NCI-H1930 (cell line): ENCODE data around the gene TOM1L1.
A peak's percentile ranks its signal among the peaks of the same experiment; 100 is the strongest.

Experiments used
- DNase-seq, 2 experiments: peaks; one replicate each; lab custom pipeline; 2025; lab: John Stamatoyannopoulos, UW

The TOM1L1 gene

DNA sequence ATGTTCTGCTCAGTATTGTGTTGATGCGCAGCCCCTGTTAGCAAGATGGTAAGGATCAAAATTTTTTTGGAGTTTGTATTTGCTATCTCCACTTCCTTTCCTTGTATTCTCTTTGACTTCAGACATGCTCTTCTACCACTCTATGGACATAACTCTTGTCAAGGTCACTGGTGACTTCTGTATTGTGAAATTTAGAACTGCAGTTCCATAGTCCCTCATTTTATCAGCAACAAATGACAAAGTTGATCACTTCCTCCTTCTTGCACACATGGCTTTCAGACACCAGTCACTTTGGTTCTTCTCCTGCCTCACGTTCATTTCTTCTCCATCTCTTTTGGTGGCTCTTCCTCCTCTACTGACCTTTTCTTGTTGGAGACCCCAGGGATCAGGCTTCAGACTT, 46.7 kb downstream of the TOM1L1 start:
- no peak for DNase-seq

DNA sequence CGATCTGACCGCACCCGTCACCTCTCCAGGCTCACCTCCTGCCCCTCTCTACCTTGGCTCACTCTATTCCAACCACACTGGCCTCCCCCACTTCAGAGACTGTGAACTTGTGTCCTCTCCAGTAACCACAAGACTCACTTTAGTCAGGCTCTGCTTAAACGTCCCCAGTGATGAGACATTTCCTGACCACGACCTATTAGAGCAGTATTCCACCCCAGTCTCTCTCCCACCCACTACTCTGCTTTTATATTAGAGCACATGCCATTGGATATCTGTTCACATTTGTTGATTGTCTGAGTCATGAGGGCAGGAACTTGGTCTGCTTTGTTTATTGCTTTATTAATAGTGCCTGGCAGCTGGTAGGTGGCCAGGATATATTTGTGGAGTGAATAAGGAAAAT, 47.7 kb downstream of the TOM1L1 start:
- no peak for DNase-seq

DNA sequence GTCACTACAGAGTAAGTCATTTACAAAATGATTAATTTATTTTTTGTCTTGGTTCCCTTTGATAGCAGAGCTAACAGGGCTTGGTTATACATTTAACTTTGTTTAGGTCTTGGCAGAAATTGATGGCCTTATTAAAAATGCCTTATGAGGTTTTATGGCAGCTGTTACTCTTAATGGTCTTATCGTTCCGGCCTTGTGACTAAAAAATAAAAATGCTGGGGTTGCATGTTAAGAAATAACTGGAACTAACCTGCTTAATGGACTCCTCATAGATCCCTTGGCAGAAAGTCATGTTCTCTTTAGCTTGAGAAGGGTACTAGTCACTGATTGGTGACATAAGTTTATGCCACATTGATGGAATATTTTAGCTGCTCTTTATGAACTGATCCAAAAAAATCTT, 49.5 kb downstream of the TOM1L1 start:
- no peak for DNase-seq

DNA sequence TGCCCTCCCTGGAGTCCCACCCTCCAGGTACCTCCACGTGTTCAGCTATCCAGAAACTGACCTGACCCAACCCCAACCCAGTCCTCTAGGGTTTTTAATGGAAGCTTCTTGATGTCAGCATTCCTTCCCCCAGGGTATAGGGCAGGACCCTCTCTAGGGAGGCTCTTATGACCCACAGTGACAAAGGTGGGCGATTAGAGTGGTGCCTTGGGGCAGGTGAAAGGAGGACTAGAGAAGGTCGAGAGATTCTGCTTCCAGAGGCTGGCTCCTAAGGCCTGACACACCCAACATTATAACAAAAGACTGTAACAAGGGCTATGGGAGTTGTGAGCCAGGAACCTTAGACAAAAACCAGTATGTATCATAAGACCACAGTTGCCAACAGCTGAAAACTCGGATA, 50.6 kb downstream of the TOM1L1 start:
- DNase-seq, result no peak

DNA sequence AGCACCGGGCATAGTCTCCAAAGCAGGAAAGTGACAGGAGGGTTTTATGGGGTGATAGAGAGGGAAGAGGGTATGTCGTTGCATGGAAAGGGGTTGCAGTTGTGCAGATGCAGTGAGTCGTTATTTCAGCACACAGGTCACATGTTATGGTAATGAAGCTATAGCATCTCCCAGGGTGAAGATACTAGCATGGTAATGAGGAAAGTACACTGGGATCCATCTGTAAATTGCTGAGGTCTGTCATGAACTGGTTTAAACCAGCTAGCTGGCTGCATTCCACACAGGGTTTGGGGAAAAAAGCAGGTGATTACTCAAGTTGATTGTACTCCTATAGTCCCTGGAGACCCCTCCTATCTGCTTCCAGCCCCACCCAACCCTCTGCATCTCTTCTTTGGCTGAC, 56.1 kb downstream of the TOM1L1 start:
- no peak for DNase-seq

DNA sequence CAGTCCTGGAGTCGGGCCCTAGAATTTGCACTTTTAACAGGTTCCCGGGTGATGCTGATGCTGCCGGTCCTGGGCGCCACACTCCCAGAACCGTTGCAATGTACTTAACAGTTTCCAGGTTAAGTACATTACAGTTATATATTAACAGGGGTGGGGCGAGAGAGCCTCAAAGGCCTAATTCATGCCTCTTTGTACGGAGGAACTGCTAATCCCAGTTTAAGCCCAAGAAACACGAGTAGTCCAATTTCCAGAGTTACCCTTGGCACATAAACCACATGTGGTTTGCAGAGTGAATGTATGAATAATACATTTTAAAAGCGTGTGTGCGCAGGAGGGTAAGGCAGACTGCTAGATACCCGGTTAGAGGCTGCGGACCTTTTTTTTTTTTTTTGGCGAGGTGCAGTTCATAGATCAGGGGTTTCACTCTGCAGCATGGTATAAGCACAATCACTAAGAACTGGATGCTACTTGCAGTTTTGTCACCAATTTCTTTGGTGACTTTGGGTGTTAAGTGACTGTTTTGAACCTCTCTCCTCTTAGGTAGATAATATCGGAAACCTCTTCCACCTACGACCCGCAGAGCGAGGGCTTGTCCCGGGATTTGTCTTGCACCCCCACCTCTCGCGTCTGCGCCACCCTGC, 67.1 kb downstream of the TOM1L1 start:
- DNase-seq, result peak in 1 of 2 experiments; percentile 36

DNA sequence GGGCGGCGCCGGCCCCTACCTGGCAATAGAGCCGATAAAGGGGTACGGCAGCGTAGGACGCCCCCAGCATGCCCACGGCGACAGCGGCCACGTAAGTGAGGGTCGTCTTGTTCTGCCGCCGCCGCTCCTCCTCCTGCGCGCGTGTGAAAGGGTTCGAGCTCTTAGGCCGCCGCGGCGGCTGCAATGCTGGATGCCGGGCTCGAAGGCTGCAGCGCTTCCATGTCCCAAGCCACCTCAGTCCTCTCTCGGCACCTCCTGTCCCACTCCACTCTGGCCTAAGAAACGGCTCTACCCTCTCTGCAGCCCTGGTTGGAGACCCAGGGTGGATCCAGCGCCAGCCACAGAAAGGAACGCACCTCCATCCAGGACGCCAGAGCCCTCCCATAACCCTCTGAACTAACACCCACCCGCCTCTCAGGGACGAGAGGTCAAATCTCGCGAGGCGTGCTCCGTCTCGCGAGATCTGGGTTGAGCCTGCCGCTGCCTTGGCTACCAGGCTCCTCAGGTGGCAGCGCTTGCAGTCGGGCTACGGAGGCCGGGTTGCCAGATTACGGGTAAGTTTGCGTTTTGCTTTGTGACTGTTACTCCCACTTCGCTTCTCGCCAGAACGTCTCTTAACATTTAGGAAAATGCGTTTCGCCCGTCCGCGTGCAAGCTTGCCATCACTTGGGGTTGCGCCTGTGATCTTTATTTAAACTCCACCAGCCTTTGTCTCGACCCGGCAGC, 67.8 kb downstream of the TOM1L1 start, which contains the start of the genes COX11 and STXBP4:
COX11 (minus strand) TSS at position 393 of the 726 bp plus-strand sequence; CDS start at position 385, 8 bp downstream.
STXBP4 (plus strand) TSS at position 504 of the 726 bp plus-strand sequence. CDS start 17,455 bp downstream, outside the sequence.
- peak; percentile 91 to 96 for DNase-seq

DNA sequence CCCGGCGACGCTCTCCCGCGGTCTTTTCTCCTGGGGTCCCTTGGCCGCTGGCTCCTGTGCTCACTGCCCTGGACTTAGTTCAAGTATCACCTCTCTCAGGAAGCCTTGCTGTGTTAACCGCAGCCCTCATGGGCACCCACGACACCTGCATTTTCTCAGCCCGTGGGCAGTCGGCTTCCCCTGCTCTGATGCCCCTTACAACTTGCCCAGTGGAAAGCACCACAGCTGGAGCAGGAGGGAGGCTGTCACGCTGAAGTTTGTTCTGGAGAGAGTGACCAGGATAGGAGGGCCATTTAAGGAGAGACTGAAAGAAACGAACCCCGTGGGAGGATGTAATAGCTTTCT, 68.3 kb downstream of the TOM1L1 start:
- DNase-seq, result no peak

DNA sequence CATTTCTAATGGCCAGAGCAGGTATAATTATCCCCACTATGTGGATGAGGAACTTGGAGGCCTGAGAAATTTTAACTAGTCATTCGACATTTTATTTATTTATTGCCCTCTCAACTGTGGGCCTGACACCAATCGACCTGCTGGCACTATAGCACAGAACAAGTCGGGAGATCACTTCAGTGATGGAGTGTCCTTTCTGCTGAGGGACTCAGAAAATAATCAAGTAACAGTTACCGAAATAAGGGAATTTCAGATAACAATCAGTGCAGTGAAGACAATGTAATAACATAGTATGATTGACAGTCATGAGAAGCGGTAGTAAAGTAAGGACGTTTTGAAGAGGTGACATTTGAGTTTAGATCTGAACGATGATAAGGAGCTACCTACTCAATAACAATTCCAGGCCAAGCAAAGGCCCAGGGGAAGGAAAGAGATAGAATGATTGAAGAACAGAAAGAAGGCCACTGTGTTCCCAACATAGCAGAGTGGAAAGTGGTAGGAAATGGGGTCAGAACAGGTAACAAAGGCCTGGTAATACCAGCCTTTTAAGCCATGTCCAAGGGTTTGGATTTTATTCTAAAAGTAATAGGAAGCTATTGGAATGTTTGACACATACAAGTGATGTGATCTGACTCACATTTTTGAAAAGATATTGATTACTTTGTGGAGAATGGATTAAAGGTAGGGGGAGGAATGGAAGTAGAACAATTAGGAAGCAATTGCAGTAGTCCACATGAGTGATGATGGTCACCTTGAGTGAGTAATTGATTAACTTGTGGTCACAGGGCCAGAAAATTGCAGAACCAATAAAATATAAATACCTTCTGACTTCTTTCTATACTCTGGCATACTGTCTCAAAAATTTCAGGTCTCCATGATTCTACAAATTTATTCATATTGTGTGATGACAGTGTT, 69.3 kb downstream of the TOM1L1 start:
- DNase-seq, result no peak

DNA sequence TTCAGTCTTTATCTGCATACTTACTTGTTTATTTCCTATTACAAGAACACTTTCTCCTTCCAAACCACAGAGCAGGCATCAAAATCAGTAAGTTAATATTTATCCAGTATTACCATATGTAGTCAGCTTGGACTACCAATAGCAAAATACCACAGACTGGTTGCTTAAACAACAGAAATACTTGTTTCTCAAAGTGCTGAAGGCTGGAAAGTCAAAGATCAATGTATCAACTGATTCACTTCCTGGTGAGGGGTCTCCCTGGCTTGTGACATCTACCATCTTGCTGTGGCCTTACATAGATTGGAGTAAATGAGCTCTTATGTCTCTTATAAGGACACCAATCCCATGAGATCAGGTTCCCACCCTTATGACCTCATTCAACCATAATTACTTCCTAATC, 70.5 kb downstream of the TOM1L1 start:
- DNase-seq, result no peak

DNA sequence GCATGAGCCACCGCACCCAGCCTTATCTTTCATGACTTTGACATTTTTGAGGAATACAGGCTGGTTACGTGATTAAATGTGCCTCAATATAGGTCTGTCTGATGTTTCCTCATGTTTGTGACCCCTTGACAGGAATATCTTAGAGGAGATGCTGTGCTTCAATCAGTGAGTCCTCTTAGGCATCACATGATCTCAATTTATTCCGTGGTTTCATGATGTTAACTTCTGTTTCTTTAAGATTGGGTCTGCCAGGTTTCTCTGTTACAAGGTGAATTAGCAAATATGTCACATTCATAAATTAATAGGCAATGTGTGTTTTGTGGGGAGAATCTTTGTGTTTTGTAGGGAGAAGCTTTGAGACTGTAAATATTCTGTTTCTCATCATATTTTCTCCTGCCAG, 71.2 kb downstream of the TOM1L1 start:
- no peak for DNase-seq

DNA sequence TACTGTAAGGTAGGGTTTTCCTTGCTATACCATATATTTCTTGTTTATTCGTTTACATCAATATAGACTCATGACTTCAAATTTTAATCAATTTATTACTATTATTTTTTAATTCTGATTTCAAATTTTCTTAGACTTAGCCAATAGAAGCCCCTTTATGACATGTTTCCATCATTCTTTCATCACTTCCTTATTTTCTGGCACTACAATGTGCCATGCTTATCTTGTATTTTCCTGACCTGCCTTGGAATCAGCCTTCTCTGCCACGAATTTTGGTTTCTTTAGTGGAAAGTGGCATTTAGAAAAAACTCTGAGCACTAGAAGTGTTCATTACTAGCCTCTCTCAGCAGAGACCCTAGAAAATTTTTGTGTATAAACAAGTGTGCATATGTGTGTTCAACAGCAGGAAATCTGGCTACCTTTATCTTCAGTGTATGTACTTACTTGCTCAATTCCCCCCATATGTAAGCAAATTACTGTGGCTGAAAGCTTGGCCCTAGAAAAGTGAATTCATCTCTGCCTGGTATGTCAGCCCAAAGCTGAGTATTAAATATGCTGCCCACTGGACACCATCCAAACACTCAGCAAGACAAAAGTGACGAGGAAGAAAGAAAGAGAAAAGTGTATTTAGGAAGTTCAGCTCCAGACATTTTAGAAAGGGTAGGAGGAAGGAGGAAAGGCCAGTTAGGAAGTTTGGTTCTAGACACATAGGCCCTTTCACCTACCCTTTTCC, 71.9 kb downstream of the TOM1L1 start:
- no peak for DNase-seq

DNA sequence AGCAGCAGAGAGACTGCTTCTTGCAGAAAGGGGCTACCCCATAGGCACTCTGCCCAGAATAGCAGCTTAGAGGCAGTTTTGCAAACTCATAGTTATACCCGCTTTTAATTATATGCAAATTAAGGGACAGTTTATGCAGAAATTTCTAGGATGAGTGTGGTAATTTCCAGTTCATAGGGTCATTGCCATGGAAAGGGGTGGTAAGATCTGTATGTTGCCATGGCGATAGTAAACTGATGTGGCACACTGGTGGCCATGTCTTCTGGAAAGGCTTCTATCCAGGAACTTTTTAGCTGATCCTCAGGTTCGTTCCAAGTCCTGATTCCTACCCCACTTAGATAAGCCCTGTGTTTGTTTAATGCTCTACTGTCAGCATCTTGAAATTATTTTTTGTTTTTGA, 74.1 kb downstream of the TOM1L1 start:
- no peak for DNase-seq

DNA sequence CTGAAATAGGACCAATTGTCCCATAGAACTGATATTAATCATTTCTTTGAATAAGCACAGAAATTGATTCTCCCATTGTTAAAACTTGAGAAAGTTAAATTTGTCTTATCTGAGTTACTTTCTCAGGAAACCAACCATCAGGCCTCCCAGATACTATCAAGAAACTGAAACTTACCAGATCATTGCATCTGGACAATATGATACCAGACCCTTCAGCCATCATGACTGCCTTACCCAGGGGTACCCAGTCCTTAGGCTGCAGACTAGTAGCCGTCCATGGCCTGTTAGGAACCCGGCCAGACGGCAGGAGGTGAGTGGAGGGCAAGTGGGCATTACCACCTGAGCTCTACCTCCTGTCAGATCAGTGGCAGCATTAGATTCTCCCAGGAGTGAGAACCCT, 75.7 kb downstream of the TOM1L1 start:
- no peak for DNase-seq

DNA sequence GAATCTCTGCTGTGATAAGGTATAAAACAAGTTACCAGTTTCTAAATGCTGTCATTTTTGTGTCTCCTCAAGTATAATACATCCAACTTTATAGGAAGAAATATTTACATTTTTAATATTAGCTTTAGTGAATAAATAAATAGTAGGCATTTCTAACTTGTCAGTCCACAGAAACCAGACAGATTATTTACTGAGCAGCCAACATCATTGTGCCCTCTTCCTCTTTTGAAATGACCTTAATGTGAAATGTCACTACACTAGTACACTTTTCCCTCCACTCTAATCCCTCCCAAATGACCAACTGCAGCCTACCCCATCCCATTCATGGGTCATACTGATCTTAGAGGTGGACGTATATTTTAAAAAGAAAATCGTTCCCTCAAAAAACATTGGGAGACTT, 77.1 kb downstream of the TOM1L1 start:
- DNase-seq, result no peak

DNA sequence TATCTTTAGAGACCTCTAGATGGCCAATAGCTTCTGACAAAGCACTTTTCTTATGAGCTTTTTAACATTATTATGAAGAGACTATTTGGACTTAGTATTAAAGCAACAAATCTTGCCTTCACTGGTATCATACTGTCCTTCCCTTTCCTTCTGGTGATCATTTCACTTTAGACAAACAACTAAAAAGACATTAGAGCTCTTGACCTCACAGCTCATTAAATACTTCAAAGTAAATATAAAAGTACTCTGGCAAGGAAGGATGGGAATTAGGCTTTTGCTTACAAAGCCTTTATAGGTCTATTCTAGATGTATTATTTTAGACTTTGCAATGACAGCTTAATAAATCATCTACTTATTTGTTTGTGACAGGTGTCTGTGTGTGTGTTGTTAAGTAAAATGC, 79.0 kb downstream of the TOM1L1 start:
- DNase-seq, result no peak

DNA sequence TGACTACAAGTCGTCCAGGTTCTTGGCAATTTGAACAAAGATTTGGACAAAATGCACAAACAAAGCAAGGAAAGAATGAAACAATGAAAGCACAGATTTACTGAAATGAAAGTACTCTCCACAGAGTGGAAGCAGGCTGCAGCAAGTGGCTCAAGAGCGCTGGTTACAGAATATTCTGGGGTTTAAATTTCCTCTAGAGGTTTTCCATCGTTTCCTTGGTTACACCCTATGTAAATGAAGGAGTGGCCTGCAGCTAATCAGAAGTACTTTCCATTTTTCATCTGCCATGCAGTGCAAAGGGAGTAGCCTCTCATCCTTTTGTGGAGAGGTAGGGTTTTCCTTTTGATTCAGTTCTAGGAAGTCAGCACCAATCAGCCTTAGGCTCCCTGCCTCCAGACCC, 79.7 kb downstream of the TOM1L1 start:
- no peak for DNase-seq

DNA sequence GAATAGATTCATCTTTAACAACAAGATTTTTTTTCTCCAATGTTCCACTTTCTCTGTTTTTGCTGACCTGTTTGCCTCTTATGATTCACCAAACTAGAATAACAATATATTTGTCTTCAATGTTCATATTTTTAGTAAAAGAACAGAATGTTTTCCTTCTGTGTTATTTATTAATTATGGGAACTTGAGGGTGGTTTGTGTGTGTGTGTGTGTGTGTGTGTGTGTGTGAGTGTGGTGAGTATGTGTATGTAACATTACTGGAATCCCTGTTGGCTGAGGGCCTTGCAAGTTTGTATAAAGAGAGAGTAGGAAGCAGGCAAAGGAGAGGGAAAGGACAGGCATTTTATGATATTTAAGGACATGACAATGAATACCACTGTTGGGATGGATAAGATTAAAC, 81.7 kb downstream of the TOM1L1 start:
- no peak for DNase-seq

DNA sequence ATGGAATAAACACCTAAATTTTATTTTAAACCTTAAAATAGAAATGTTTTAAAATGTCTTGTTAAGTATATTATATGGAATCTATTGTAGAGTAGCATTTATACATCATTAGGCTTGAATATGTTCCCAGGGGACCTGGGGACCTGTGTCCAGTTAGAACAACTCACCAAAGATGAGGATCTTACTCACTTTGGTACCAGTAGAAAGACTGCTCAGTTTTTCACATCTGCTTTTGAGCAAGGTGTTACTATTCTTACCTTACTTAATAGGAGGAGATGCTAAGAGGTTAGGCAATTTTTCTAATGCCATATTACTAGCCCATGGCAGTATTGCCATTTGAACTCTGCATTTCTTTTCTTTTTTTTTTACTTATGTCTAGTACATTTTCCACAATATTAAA, 82.6 kb downstream of the TOM1L1 start:
- DNase-seq, result no peak

DNA sequence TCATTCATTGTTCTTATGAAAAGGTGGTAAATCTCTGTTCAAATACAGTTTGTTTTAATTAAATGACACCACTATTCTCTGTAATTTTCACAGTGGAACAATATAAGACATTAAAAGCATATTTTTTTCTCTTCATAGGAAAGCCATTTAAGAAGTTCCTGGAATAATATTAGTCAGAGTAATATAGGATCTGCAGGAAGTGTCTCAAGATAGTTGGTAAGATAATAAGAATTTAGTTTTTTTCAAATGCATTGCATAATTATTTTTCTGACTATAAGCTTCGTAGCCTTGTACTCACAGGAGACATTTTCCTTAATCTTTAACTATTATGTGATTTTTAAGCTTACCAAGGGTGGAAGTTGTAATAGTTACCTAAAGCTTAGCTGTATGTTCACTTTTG, 84.8 kb downstream of the TOM1L1 start:
- DNase-seq, result no peak

DNA sequence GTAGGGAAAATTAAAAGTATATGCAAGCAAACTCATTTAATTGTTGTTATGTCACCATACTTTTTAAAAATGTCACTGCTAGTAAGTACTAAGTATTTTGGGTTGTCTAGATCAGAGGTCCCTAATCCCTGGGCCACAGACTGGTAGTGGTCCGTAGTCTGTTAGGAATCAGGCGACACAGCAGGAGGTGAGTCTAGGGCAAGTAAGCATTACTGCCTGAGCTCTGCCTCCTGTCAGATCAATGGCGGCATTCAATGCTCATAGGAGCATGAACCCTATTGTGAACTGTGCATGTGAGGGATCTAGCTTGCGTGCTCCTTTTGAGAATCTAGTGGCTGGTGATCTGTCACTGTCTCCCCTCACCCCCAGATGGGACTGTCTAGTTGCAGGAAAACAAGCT, 89.5 kb downstream of the TOM1L1 start:
- no peak for DNase-seq

DNA sequence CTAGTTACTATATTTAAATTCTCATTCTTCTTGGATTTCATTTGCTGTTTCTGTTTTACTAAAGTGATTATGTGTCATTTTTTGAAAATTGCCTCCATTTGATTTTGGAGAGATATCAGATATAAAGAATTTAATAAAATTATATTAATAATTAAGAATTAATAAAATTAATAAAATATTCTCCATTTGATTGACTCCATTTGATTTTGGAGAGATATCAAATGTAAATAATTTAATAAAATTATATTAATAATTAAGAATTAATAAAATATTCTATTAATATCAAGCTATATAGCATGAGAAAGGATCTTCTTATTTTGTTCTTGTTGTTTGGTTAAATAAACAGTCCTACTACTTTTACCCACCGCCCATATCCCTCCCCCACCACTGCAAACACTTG, 90.9 kb downstream of the TOM1L1 start:
- no peak for DNase-seq
